Measurements from ENCODE around the gene MAS1.

- TF ChIP-seq CTCF (conservative IDR thresholded peaks at IDR 0.05; ENCODE audit: low read length) (peak; percentile 74), EZH2phosphoT487 (IDR thresholded peaks at IDR 0.05; ENCODE audit: borderline replicate concordance) (no peak)
These were observed 37.9 kb upstream of the MAS1 start for GRCh38 chr6:159852877-159853276.

All from Loucy (cell line).